HG03469 (cell line): ENCODE measurements around the gene NID1.
"Not testable (repeated sequence)": the region's sequence is repeated elsewhere in the genome, so short reads cannot be mapped to it uniquely, and the experiment has no call there.

ENCODE experiments used
- ATAC-seq: cut with Tn5 transposase; IDR thresholded peaks from one replicate; pipeline ENCODE4 v1.9.1; 2021; ENCODE audit warnings: mild to moderate bottlenecking, moderate library complexity, moderate number of reproducible peaks; ENCODE audit not compliant: unreplicated experiment

NID1 gene

GRCh38 chr1:235999259-235999925, 65.5 kb downstream of the NID1 start:
- peak; percentile 86 for ATAC-seq

DNA sequence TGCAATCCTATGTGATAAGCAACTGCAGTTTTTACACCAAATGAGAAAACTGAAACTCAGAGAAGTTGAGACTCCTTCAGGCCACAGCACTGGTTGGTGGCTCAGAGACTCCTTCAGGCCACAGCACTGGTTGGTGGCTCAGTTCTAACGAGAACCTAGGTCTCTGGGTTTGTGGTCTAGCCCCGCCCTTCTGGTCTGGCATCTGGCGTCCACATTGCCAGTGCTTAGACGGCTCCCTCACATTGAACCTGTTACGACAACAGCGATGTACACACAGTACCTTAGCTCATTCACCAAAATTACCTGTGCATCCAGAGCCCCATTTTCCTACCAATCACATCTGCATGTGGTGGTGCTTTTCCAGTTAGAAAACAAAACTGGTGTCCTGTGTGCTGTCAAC, 66.1 kb downstream of the NID1 start:
- peak; percentile 28 for ATAC-seq

GRCh38 chr1:235997931-235998330, 67.0 kb downstream of the NID1 start:
- ATAC-seq = no peak

DNA sequence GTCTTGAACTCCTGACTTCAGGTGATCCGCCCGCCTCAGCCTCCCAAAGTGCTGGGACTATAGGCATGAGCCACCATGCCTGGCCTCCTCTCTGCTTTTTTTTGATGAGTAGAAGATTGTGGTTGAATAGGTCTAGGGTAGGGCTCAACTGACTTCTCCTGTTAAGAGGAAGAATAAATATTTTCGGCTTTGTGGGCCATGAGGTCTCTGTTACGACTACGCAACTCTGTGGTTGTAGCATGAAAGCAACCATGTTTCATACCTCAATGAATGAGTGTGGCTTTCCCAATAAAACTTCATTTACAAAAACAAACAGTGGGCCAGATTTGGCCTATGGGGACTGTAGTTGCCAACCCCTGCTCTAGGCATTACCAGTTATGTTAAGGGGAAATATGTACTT, 67.8 kb downstream of the NID1 start:
- ATAC-seq = no peak

DNA sequence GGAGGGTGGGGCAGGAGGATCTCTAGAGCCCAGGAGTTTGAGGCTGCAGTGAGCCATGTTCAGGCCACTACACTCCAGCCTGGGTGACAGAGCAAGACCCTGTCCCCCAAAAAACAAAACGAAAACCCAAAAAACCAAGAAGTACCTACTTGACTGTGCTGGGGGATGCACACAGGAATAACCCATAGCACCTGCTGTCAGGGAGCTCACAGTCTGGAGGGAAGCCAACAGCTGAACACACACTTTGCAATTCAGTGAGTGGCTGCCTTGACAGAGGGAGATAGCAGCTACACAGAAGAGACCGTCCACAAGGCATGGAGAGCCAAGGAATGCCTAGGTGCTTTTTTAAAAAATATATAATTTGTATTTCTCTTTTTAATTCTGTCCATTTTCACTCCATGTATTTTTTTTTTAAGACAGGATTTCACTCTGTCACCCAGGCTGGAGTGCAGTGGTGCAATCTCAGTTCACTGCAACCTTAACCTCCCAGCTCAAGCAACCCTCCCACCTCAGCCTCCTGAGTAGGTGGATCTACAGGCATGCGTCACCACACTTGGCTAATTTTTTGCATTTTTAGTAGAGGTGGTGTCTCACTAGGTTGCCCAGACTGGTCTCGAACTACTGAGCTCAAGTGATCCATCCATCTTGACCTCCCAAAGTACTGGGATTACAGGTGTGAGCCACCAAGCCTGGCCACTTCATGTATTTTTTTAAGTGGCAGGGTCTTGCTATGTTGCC, 68.7 kb downstream of the NID1 start:
- no peak for ATAC-seq

- no peak for ATAC-seq
Observed at GRCh38 chr1:235995511-235995910, 69.4 kb downstream of the NID1 start.

- ATAC-seq = no peak
Observed at GRCh38 chr1:235993652-235994051, 71.2 kb downstream of the NID1 start.

DNA sequence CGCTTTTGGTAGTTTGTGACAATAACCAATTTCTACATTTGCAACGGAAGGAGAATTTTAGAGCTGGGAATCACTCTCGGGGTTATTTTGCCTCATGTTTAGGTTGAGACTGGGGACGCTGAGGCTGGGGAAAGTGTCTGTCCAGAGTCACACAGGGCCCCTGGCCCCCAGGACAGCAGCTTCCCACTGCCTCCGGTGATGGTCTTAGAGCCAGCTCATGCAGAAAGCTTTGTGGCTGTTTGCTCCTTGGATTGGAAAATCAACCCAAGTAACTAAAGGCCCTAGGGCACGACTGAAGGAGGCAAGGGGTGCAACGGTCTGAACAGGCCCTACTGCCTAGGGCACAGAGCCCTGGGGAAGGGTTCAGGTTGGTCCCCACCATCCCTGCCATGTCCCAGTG, 72.0 kb downstream of the NID1 start:
- no peak for ATAC-seq

DNA sequence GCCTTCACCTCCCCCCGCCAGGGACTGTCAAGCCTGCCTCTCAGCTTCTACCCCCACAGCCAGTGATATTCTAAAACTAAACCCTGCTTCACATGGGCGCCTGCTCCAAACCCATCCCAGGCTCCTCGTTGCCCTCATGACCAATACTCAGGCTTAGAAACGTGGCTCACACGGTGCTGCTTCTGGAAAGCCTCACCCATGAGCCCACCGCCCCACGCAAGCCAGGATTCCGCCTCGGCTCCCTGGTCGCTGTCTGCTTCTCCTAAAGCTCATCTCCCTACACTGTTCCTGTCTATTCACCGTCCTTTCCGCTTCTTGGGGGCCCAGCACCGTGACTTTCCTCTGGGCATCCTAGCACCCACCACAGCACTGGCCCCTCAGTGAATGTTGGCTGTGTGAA, 72.5 kb downstream of the NID1 start:
- ATAC-seq = no peak

- no peak for ATAC-seq
Observed at GRCh38 chr1:235990330-235990795, 74.5 kb downstream of the NID1 start.

DNA sequence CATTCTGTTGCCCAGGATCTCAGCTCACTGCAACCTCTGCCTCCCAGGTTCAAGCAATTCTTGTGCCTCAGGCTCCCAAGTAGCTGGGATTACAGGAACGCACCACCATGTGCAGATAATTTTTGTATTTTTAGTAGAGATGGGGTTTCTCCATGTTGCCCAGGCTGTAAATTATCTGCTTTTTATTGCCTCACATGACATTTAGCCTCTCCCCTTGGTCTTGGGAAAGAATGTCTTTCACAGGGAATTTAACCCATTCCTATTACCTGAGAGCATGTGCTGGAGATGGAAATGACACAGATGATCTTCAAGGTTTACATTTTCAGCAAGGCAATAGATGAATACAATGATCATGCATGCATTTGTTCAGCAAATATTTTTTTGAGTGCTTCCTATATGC, 75.8 kb downstream of the NID1 start:
- ATAC-seq = no peak

DNA sequence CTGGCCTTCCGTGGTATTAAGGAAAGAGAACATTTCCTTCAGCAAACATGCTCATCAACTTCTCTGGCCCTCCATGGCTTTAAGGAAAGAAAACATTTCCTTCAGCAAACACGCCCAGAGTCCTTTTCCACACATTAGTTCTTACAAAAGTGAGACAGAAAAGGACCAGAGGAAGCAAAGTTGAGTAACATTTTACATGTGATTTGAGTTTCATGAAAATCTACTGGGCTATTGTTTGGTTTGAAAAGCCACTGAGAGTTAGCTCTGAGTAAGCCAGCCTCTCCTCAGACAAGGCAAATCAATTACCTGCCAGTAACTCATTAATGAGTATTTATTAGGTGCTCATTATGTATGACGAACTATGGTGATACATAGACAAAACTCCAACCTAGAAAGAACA, 78.0 kb downstream of the NID1 start:
- ATAC-seq = no peak

- ATAC-seq = no peak
Observed at GRCh38 chr1:235984041-235984825, 80.7 kb downstream of the NID1 start.

DNA sequence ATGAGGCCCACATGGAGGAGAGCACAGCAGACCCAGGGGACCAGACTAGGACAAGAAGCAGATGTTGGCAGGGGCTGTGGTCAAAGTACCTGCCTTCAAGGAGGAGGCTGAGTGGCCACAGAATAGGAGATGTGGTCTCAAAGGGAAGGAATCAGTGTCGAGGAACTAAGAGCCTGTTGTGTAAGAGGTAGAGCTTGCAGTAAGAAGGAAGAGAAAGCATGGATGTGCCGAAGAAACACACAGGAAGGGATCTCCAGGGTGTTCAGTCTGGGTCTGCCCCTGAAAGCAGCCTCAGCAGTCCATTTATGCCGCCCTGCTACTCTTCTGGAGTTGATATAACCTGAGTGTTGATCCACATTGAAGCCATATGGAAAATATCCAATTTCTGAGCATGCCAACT, 83.9 kb downstream of the NID1 start:
- no peak for ATAC-seq

GRCh38 chr1:235979716-235980333, 85.1 kb downstream of the NID1 start:
- ATAC-seq = no peak

GRCh38 chr1:235979176-235979575, 85.7 kb downstream of the NID1 start:
- no peak for ATAC-seq

- ATAC-seq = no peak
Observed at GRCh38 chr1:235976490-235976889, 88.4 kb downstream of the NID1 start.

GRCh38 chr1:235974616-235975015, 90.3 kb downstream of the NID1 start:
- ATAC-seq = no peak

DNA sequence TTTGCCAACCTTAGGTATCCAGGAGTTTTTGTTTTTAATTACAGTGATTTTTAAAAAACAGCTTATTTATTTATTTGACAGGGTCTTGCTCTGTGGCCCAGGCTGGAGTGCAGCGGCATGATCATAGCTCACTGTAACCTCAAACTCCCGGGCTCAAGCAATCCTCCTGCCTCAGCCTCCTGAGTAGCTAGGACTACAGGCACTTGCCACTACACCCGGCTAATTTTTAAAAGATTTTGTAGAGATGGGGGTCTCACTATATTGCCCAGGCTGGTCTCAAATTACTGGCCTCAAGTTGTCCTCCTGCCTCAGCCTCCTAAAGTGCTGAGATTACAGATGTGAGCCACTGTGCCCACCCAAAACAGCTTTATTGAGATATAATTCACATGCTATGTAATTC, 92.2 kb downstream of the NID1 start:
- ATAC-seq = not testable (repeated sequence)

- ATAC-seq = peak; percentile 12
Observed at GRCh38 chr1:235972311-235972689, 92.6 kb downstream of the NID1 start.

GRCh38 chr1:235971571-235972310, 93.1 kb downstream of the NID1 start:
- peak; percentile 92 for ATAC-seq
